Putamen (tissue), 1 donor: ENCODE results near the gene CARD8.
"Not testable (repeated sequence)": the region's sequence is repeated elsewhere in the genome, so short reads cannot be mapped to it uniquely, and the experiment has no call there.

ENCODE experiments used
- DNase-seq: peaks from one replicate; pipeline ENCODE4 v3.0.0-alpha.2; 2016; ENCODE audit warnings: low spot score

CARD8 gene

DNA sequence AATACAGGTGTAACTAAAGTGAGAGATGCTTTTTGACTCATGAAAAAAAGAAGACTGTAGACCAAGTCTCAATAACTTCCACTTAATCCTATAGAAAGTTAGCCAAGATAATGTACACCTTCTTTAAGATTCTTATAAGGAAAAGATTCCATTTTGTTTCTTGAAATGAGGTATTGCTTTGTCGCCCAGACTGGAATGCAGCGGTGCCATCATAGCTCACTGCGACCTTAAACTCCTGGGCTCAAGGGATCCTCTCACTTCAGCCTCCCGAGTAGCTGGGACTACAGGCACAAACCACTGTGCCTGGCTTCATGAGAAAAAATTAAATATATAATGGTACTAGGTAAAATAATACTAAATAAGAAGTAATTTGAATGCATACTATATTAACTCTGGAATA, 3.3 kb upstream of the CARD8 start:
- DNase-seq: not testable (repeated sequence)

DNA sequence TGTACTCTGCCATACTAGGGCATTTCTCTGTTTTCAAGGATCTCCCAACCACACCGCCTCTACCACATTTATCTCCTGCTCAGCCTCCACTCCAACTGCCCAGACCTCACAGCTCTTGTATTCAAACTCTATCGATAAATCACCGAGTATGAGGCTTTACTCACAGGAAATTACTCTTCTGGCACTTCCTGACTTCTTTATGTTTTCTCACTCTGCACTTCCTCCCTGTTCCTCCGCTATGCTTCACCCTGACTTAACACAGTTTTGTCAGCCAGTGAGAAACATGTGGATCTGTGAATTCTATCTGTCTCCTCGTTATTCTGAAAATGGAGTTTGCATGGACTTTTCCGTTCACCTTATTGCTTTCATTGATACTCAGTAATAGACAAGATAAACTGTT, 2.6 kb upstream of the CARD8 start:
- DNase-seq: no peak

DNA sequence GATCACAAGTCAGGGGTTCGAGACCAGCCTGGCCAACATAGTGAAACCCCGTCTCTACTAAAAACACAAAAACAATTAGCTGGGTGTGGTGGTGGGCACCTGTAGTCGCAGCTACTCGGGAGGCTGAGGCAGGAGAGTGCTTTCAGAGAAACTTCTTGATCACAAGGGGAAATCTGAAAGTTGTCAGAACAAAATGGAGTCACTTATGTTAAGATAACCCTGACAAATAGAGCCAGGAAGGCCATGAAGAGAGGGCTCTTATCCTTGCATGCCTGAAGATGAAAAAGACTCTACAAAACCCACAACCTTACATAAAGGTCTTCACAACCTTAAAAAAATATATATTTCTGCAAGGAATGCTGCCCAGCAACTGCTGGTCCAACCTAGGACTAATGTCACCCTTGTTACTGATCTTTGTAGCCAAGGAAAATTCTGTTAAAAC, 1.2 kb downstream of the CARD8 start:
- no peak for DNase-seq

DNA sequence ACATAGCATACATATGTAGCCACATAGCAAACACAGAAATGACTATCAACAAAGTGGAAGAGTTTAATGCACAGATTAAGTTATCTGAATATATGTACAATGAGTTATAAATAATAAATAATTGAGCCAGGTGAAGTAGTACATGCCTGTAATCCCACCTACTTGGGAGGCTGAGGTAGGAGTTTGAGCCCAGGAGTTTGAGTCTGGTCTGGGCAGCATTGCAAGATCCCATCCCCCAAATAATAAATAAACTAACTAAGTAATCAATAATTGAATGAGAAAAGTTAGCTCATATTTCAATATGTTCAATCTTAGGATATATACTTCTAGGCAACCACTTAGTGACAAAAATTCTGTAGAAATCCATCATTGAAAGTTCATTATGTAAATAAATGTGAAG, 1.7 kb downstream of the CARD8 start:
- no peak for DNase-seq

DNA sequence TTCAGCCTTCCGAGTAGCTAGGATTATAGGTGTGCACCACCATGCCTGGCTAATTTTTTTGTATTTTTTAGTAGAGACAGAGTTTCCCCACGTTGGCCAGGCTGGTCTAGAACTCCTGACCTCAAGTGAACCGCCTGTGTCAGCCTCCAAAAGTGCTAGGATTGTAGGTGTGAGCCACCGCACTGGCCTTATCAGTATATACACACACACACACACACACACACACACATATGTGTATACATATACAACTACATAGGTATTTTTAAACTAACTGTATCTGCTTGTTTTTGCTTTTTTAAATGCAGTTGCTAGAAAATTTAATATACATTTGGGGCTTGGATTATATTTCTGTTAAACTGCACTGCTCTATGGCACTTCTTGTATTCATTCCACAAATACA, 3.1 kb downstream of the CARD8 start:
- no peak for DNase-seq

DNA sequence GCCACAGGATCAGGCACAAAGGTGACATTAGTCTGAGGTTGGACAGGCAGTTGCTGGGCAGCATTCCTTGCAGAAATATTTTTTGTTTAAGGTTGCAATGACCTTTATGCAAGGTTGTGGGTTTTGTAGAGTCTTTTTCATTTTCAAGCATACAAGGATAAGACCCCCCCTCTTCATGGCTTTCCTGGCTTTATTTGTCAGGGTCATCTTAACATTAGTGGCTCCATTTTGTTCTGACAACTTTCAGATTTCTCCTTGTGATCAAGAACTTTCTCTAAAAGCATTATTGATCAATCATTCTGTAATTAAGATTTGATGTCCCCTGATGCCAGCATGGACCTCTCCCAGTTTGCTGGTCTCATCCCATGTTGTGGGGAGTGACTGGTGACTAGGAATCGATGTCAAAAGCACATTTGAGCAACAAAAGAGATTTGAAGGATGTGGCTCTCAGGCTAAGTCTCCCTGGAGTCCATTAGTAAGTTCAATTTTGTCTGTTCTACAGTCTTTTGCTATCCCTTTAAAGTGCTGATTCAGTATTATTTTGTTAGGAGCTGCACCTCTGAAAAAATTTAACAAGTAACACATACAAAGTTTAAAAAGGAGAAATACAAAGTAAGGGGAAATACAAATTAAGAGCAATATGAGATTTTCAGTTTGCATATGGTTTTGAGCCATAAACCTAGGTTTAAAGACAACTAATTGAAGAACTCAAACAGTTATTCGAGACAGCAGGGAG, 5.3 kb downstream of the CARD8 start:
- DNase-seq: no peak

DNA sequence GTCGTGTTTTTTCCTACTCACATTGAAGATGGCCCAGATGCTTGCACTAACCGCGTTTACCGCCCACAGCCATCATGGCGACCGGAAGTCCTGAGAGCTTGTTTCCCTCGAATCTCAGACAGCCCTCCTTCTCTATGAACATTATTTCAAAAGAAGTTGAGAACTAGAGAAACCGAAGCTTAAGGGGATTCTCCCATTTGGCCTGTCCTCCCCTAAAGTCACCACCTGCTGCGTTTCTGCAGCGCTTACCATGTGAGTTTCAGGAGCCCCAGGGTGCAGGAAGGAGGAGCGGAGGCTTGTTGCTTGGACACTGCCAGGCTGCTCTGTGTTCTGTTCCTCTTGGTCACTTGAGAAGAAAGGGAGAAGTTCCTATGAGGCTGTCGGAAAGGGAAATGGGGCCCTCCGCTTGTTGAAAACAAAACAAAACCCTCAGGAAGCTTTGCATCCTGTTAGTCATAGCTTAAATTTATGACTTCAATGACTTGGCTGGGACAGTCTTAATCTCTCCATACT, 6.2 kb downstream of the CARD8 start:
- DNase-seq: peak; percentile 51

DNA sequence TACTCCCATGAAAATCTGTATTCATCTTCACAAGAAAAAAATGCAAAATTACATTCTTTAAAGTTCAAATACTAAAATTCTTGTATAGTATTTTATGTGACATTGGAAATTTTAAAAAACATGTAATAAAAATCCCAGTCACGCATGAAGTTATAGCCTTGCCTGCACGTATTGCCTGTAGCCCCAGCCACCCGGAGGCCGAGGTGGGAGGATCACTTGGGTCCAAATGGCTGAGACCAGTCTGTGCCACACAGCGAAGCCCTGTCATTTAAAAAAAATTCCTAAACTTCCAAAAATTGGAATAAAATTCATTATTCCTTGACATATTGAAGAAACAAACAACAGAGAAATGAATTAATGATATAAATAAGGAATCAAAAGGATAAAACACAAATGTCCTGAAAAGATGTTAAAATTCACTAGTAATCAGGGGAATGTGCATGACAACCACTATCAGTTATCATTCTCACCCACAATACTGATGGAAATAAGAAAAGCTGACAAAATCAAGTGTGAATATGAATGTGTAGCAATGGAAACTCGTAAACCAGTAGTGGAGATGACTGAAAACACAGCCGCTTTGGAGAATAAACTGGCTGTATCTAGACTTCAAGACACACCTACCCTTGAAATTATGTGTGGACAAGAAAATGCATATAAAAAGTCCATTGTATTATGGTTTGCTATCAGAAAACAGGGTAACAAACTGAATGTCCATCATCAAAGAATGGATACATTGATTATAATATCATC, 7.5 kb downstream of the CARD8 start:
- no peak for DNase-seq

DNA sequence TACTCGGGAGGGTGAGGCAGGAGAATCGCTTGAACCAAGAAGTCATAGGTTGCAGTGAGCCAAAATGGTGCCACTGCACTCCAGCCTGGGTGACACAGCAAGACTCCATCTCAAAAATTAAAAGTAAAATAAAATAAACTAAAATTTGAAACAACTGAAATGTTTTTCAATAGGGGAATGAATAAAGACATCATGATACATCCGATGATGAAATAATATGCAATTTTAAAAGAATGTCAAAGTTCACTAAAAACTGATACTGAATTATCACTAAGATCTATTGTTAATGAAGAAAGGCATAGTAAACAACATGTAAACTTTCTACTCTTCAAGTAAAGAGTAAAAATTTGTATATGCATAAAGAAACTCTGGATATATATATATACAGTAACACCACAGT, 8.5 kb downstream of the CARD8 start:
- no peak for DNase-seq

DNA sequence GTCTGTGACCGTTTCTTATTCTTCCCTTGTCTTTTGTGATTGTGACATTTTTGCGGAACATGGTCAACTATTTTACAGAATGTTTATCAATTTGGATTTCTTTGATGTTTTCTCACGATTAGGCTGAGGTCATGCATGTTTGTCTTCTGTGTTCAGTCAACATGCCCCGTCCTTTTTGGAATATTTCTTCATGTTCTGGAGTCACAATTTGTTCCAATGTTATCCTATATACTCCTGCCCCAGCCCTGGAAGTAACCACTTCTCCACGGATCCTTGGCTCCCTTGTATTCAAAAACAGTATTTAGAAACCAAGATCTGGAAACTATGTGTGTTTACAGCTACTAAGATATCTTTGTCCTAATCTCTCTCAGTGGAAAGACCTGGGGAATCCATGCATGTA, 9.6 kb downstream of the CARD8 start:
- DNase-seq: no peak

DNA sequence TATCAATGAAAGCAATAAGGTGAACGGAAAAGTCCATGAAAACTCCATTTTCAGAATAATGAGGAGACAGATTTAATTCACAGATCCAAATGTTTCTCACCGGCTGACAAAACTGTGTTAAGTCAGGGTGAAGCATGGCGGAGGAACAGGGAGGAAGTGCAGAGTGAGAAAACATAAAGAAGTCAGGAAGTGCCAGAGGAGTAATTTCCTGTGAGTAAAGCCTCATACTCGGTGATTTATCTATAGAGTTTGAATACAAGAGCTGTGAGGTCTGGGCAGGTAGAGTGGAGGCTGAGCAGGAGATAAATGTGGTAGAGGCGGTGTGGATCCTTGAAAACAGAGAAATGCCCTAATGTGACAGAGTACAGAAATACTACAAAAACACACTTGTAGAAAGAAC, 11.4 kb downstream of the CARD8 start:
- no peak for DNase-seq

DNA sequence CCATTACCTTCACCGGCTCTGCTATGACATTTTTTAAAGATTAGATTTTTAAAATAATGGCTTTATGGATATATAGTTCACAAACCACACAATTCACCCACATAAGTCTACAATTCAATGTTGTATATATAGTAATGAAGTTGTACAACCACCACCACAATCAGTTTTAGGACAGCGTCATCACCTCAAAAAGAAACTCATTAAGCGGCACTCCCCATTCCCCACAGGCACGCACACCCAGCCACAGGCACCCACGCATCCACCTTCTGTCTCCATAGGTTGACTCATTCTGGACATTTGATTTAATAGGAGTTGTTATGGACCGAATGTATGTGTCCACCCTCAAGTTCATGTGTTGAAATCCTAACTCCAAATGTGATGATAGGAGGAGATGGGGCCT, 13.9 kb downstream of the CARD8 start:
- not testable (repeated sequence) for DNase-seq

DNA sequence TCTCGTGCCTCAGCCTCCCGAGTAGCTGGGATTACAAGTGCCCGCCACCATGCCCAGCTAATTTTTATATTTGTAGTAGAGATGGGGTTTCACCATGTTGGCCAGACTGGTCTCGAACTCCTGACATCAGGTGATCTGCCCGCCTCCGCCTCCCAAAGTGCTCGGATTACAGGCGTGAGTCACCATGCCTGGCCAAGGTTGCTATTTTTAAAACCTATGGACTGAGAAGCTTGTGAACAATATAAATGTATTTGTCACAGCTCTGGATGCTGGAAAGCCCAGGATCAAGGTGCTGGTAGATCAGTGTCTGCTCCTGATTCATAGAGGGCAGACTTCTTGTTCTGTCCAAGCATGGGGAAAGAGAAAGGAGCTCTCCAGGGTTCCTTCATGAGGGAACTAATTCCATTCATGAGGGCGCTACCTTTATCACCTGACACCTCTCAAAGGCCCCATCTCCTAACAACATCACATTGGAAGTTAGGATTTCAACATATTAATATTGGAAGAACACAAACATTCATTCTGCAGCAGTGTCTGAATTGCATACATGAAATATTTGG, 16.1 kb downstream of the CARD8 start:
- DNase-seq: no peak

DNA sequence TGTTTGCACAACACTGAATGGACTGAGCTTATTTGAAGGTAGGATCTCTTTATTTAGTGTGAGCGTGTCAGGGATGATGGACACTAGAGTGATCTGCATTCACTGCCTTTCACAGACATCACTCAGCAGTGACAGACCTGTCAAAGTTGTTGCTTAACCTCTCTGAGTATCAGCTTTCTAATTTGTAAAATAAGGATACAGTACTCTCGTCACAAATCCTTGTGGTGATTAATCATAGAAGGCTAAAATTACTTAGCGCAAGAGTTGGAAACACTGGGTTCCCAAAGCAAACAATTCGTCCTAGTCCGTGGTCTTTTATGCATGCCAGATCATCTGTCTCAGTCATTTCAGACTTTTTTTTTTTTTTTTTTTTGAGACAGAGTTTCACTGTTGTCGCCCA, 16.6 kb downstream of the CARD8 start:
- no peak for DNase-seq

DNA sequence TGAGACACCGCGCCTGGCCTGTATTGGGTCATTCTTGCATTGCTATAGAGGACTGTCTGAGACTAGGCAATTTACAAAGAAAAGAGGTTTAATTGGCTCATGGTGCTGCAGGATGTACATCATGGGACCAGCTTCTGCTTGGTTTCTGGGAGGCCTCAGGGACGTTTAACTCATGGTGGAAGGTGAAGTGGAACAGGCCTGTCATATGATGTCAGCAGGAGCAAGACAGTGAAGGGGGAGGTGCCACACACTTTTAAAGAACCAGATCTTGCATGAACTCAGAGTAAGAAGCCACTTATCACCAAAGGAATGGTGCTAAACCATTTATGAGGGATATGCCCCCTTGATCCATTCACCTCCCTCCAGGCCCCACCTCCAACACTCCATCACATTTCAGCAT, 18.7 kb downstream of the CARD8 start:
- DNase-seq: no peak

DNA sequence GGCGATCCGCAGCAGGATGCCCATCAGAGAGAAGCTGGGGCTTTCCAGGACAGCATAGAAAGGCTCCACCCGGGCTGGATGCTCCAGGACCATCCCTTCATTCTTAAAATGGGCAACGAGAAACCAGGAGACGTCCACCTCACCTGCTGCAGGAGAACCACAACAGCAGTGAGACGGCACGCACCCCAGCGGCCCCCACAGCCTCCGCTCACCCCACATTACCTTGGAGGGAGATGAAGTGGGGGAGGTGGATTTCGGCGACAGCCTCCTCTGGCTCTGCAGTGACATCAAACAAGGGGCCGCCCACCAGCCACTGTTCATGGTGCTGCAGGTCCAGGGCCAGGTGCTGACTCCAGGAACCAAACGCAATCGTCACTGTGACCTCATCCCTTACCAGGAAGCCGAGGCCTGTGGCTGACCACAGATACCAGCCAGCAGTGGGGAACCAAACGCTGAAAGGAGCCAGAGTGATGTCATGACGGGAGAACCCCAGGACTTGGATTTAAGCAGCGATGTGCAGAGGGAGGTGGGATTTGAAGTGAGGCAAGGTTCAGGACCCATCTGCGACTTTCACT, 25.1 kb downstream of the CARD8 start:
- no peak for DNase-seq

DNA sequence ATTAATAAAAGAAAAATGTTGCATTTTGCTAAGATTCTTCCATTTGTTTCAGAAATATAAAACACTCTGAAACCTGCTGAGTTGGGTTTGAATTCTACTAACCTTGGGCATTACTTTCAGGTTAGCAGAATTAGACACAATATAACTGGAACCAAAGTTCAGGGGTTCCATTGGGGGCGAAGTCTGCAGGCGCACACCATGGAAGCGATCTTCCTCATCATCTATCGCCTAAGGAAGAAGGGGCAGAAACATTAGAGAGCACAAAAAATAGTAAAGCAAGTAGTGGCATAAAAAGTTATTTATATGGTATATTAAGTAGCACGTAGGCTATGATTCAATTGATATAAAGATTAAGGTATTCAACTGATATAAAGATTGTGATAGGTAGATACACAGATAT, 34.1 kb downstream of the CARD8 start:
- DNase-seq: no peak

DNA sequence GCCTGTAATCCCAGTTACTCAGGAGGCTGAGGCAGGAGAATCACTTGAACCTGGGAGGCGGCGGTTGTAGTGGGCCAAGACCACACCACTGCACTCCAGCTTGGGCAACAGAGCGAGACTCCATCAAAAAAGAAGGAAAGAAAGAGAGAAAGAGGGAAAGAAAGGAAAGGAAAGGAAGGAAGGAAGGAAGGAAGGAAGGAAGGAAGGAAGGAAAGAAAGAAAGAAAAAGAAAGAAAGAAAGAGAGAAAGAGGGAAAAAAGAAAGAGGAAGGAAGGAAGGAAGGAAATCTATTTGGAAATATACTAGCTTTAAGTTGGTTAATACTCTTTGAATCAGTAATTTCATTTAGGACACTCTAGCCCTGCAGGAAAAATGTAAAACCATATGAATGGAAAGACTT, 34.9 kb downstream of the CARD8 start:
- not testable (repeated sequence) for DNase-seq

DNA sequence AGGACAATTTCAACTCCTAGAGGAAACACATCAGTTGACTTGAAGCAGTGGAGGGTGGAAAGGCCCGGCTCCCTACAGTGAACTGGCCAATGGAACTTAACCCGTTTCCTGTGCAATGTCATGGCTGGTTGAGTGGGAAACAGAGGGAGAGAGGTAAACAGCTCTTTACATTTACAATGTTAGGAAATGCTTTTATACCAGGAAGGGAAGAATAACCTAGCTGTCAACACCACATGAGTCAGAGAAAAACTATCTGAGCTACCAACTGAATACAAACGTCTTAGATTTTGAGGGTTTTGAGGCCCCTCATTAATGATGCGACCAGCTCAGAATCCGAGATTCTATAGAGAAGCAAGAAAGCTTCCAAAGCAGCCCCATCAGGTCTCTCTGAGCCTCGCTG, 36.7 kb downstream of the CARD8 start:
- DNase-seq: no peak

DNA sequence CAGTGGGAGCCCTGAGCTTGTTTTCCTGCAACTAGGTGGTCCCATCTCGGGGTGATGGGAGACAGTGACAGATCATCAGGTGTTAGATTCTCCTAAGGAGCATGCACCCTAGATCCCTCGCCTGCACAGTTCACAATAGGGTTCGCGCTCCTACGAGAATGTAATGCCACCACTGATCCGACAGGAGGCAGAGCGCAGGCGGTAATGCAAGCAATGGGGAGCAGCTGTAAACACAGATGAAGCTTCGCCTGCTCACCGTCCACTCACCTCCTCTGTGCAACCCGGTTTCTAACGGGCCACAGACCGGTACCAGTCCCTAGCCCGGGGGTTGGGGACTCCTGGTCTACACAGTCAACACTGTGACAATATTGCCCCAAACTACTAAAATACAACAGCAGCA, 38.8 kb downstream of the CARD8 start:
- no peak for DNase-seq

DNA sequence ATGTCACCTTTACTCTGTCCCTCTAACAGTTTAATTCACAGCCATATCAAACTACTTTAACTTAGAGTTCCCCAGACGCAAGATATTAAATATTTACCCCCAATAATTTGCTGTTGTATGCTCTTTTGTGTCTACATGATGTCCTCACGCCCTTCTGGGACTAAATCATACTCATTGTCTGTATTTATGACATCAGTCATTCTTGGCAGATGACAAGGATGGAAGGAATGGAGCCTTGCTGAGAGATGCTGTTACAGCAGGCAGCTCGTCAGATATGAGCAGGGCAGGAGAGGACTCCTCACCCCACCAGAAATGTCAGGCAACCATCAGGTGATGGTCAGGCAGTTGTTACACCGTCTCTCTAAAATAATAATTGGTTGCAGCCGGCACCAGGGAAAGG, 41.8 kb downstream of the CARD8 start:
- DNase-seq: no peak

DNA sequence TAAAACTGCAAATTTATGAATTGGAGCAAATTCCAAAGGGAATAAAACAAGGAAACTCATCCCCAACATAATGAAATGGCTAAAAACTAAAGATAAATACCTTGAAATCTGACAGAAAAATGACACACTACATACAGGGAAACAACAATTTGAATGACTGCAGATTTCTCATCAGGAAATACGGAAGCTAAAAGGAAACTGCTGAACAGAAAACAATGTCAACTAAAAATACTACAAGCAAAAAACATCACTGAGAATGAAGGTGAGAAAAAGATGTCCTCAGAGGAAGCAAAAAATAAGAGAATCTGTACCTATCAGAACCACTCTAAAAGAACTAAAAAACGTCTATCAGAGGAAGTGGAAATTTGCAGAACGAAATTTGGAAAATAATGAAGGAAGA, 45.7 kb downstream of the CARD8 start:
- DNase-seq: no peak
